Lower leg skin (tissue), 4 donors: ENCODE measurements around the gene TMC1. TPM values are rescaled to one million over a fixed set of nuclear protein-coding genes. Genes with fewer than 3 reads are reported as not detected.

Experiments used
- DNase-seq, 2 donors: peaks; one replicate each; pipeline ENCODE4 v3.0.0-alpha.2; 2019; ENCODE audit warnings: low spot score in 2 of 2
- H3K4me3 ChIP-seq: fragments of 200-600 bp; sonication (generic); 2 replicates; pipeline ENCODE4 v1.5.1; 2017; ENCODE audit warnings: mild to moderate bottlenecking, low read depth; ENCODE audit not compliant: poor library complexity, severe bottlenecking
- POLR2A ChIP-seq, 2 donors: fragments of 450-650 bp; IDR thresholded peaks; one replicate each; pipeline ENCODE4 v1.6.1; 2016 to 2017; ENCODE audit warnings: antibody characterized with exemption in 2 of 2, mild to moderate bottlenecking in 1 of 2, moderate library complexity in 1 of 2
- WGBS, 2 donors: methylation state at CpG; one replicate each; pipeline ENCODE4 v1.1.5; 2018; 5-methylcytosine and 5-hydroxymethylcytosine counted together
- intact Hi-C: fragments of 100-400 bp; cut with DNase I; formaldehyde crosslinking; loops from one replicate; pipeline ENCODE4 v1.15.0; 2023; ENCODE audit warnings: low total_unique reads
- total RNA-seq, 4 donors: library from RNA; depleted of rRNA; stranded (reverse); fragments of >200 nt; gene quantifications; one replicate each; pipeline ENCODE4 v1.1.0, GENCODE V29; 2016
- TF ChIP-seq, protein P1 (sequence below), 3 donors: fragments of 450-650 bp; IDR thresholded peaks; one replicate each; pipeline ENCODE4 v1.5.1; 2016; ENCODE audit warnings: antibody characterized with exemption in 3 of 3, mild to moderate bottlenecking in 3 of 3, moderate library complexity in 2 of 3

The TMC1 gene
- total RNA-seq, 4 donors from 2014 or later = 0.13 to 0.46 TPM; not detected in 2

- 76 to 78% methylated on average over 7 of the region's 7 CpGs for WGBS, 2 donors
- intact Hi-C loops = no loop called here
- TF ChIP-seq, protein P1, sequence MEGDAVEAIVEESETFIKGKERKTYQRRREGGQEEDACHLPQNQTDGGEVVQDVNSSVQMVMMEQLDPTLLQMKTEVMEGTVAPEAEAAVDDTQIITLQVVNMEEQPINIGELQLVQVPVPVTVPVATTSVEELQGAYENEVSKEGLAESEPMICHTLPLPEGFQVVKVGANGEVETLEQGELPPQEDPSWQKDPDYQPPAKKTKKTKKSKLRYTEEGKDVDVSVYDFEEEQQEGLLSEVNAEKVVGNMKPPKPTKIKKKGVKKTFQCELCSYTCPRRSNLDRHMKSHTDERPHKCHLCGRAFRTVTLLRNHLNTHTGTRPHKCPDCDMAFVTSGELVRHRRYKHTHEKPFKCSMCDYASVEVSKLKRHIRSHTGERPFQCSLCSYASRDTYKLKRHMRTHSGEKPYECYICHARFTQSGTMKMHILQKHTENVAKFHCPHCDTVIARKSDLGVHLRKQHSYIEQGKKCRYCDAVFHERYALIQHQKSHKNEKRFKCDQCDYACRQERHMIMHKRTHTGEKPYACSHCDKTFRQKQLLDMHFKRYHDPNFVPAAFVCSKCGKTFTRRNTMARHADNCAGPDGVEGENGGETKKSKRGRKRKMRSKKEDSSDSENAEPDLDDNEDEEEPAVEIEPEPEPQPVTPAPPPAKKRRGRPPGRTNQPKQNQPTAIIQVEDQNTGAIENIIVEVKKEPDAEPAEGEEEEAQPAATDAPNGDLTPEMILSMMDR (IDR thresholded peaks at IDR 0.05) = no peak
- no peak for TF ChIP-seq POLR2A (IDR thresholded peaks at IDR 0.05)
- no peak overlapping the region for H3K4me3 ChIP-seq
- no peak for DNase-seq
These were observed 296.0 kb downstream of the TMC1 start for GRCh38 chr9:72817413-72817812.

DNA sequence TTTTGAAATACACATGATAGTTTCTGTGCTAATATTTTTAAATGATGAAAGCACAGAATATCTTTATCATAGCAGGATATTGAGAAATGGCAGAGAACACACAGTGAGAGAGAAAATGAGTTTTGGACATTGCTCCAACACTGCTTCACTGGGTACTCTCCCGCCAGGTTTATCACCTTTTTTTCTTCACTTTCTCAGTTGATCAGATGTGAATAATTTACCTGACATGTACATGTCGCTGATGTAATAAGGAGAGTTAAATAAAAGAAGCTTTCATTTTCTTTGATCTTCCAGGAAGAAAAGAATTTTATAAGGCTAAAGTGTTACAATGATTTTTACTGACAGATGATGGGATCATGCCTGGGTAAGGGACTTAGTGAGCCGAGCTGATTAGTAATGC is 297.0 kb downstream of the TMC1 start:
- intact Hi-C loops = no loop called here
- WGBS, 2 donors = 74 to 84% methylated on average over 3 of the region's 3 CpGs
- no peak for DNase-seq
- no peak overlapping the region for H3K4me3 ChIP-seq
- TF ChIP-seq POLR2A (IDR thresholded peaks at IDR 0.05) = no peak
- TF ChIP-seq, protein P1 (IDR thresholded peaks at IDR 0.05) = no peak

DNA sequence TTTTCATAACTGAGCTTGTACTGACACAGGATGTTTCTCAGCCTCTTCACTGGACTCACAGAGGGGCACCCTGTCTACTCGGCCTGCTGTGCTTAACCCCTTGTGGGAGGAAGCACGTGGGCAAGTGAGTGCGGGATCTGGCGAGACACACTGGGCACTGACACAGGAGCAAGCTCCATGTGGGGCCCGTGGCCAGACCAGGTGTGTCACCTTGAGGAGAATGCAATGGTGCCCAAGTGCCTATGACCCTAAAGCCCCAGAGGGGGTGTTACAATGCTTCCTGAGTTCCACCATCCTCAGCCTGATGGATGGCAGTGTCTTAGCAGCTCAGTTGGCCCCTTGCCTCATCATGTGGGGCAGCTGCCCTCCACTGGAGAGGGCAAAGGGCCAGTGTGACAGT is 302.6 kb downstream of the TMC1 start:
- WGBS, 2 donors = 70 to 77% methylated on average over 5 of the region's 5 CpGs
- TF ChIP-seq, protein P1 (IDR thresholded peaks at IDR 0.05) = no peak
- no peak for TF ChIP-seq POLR2A (IDR thresholded peaks at IDR 0.05)
- DNase-seq = no peak
- intact Hi-C loops = no loop called here
- no peak overlapping the region for H3K4me3 ChIP-seq

GRCh38 chr9:72826996-72827949 is 305.9 kb downstream of the TMC1 start:
- DNase-seq = no peak
- TF ChIP-seq POLR2A (IDR thresholded peaks at IDR 0.05) = no peak
- TF ChIP-seq, protein P1 (IDR thresholded peaks at IDR 0.05) = no peak
- intact Hi-C loops = no loop called here
- 68 to 70% methylated on average over 7 of the region's 7 CpGs for WGBS, 2 donors
- H3K4me3 ChIP-seq = no peak overlapping the region

GRCh38 chr9:72827950-72828731 is 306.7 kb downstream of the TMC1 start:
- intact Hi-C loops = no loop called here
- WGBS, 2 donors = 67 to 68% methylated on average over 2 of the region's 2 CpGs
- TF ChIP-seq, protein P1 (IDR thresholded peaks at IDR 0.05) = no peak
- TF ChIP-seq POLR2A (IDR thresholded peaks at IDR 0.05) = no peak
- no peak overlapping the region for H3K4me3 ChIP-seq
- no peak for DNase-seq
